ENCODE measurements around the gene NRP2. TPM values are rescaled to one million over a fixed set of nuclear protein-coding genes. Genes with fewer than 3 reads are reported as not detected.

The NRP2 gene
- total RNA-seq, 4 donors from 2014 or later = 195 to 440 (median 314) TPM

DNA sequence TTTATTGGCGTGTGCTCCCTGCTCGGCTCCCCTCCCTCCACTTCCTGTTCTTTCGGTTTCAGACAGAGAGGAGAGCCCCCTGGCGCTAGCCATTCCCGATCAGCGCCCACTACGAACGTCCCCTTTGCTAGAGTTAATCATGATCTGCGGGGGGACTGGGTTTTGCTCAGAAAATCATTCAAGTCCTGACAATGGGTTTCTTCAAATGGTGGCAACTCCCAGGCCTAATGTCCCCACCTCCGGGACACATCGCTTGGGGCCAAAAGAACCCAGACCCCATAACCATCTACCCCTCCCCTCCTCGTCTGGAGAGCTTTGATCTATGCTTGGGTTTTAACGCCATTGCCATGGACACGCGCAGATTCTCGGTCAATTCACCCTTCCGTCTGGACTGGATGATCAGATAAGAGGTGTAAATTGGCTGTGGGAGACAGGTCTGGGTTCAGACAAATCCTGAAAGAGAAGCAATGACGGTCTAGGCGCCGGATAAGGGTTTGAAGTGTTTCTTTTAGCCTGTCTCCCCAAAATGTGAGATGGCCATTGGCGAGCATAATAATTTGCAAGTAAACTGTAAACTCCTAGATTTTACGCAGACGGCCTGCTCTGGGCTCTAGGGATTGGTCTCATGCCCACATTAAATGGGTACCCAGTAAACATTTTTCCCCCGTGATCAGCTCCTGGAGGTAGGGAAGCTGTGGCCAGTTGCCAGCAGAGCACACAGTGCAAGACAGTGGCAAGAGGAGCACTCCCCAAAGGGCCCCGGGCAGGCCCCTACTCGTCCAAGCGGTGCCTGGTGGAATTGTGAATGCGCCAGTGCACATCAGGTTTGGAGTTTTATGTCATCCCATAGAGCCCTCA lies 4.7 kb downstream of the NRP2 start:
- intact Hi-C loops (cut with DNase I) = loop anchor here (5.0 kb wide), 1 partner anchor 200 kb away; no protein-coding TSS in a partner anchor
- peaks cover 34 to 71% (median 65%) of the 10 kb centered on the region in 4 donors for H3K4me1 ChIP-seq

DNA sequence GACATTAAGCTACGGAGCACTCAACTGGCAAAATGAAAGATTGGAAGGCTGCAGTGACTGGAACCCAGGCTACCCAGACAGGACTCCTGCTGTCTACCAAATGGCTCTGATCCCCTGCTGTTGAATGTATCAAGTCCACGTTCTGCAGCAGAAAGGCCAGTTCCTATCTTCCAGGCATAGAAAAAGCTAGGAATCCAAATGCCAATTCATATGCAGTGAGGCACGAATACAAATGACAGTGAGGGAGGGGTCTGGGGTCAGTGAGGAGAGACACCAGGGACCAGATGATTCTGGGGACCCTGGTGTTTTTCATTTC lies 5.3 kb downstream of the NRP2 start:
- no peak for TF ChIP-seq POLR2A (IDR thresholded peaks at IDR 0.05; ENCODE audit: low read depth)
- TF ChIP-seq POLR2AphosphoS5 (IDR thresholded peaks at IDR 0.05) = no peak
- TF ChIP-seq, protein P1, sequence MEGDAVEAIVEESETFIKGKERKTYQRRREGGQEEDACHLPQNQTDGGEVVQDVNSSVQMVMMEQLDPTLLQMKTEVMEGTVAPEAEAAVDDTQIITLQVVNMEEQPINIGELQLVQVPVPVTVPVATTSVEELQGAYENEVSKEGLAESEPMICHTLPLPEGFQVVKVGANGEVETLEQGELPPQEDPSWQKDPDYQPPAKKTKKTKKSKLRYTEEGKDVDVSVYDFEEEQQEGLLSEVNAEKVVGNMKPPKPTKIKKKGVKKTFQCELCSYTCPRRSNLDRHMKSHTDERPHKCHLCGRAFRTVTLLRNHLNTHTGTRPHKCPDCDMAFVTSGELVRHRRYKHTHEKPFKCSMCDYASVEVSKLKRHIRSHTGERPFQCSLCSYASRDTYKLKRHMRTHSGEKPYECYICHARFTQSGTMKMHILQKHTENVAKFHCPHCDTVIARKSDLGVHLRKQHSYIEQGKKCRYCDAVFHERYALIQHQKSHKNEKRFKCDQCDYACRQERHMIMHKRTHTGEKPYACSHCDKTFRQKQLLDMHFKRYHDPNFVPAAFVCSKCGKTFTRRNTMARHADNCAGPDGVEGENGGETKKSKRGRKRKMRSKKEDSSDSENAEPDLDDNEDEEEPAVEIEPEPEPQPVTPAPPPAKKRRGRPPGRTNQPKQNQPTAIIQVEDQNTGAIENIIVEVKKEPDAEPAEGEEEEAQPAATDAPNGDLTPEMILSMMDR (IDR thresholded peaks at IDR 0.05) = no peak
- no peak for TF ChIP-seq EP300 (IDR thresholded peaks at IDR 0.05)
- peaks cover 30 to 75% (median 70%) of the 10 kb centered on the region in 4 donors for H3K4me1 ChIP-seq
- H3K36me3 ChIP-seq = peaks cover 0 to 7% (median 2%) of the 10 kb centered on the region in 4 donors
- H3K9me3 ChIP-seq = no peaks in the 10 kb centered on the region
- H3K4me3 ChIP-seq = peak overlapping the region; percentile 76 to 95 (median 80)
- intact Hi-C loops (cut with DNase I) = loop anchor here (5.0 kb wide), 1 partner anchor 200 kb away; no protein-coding TSS in a partner anchor
- no peak for DNase-seq (ENCODE audit: extremely low spot score)
- H3K27ac ChIP-seq (replicated peaks in 1 of 4) = peak overlapping the region; percentile 92 to 98 (median 96)
- 44% methylated on average over 3 of the region's 3 CpGs for WGBS
- no peaks in the 10 kb centered on the region for H3K27me3 ChIP-seq

More for the DNA sequence above, 4.7 kb downstream of the NRP2 start:
- whole genome bisulfite sequencing = 41% methylated on average over 28 of the region's 28 CpGs
- no peaks in the 10 kb centered on the region for H3K9me3 ChIP-seq
- TF ChIP-seq POLR2A (IDR thresholded peaks at IDR 0.05; ENCODE audit: low read depth) (no peak), EP300 (IDR thresholded peaks at IDR 0.05) (no peak), POLR2AphosphoS5 (IDR thresholded peaks at IDR 0.05) (no peak)
- H3K27ac ChIP-seq (replicated peaks in 1 of 4) = peak overlapping the region; percentile 92 to 98 (median 96)
- H3K27me3 ChIP-seq = no peaks in the 10 kb centered on the region
- peak; percentile 90 for DNase-seq (ENCODE audit: extremely low spot score)
- peak overlapping the region; percentile 76 to 95 (median 80) for H3K4me3 ChIP-seq
- H3K36me3 ChIP-seq = peaks cover 0 to 7% (median 2%) of the 10 kb centered on the region in 4 donors

DNA sequence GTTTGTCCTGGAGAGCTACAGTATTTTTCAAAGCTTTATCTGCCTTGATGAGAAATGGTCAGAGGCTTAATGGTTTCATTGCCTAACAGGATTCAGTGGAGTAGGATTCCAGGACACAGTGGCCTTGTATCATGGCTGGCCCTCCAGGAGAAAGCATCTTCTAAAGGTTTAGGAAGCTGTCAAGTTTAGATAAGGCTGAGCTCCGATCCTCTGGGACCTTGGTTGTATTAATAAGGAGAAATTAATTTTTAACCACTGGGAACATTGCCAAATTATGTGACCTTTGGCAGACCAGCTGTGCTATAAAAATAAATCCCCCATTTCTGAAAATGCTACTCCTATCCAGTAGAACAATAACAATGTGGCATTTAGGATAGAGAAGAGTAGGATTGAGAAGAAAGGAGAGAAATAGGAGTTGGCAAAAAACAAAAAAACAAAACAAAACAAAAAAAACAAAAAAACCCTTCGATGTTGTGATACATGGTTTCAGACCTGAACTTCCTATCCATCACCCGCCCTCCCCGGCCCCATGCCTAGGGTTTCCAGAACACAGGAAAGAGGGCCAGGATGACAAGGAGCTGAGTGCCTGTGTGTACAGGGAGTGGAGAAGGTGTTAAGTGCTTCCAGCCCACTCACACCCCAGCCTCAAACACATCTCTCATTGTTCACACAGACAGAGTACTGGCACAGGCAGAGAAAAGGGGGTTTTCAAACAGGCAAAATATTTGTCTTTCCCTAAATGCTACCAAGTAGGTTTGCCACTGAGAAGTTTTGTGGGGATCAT lies 6.3 kb downstream of the NRP2 start:
- TF ChIP-seq EP300 (IDR thresholded peaks at IDR 0.05) (no peak), POLR2A (IDR thresholded peaks at IDR 0.05; ENCODE audit: low read depth) (no peak), POLR2AphosphoS5 (IDR thresholded peaks at IDR 0.05) (peak; percentile 26 to 34)
- TF ChIP-seq, protein P1 (IDR thresholded peaks at IDR 0.05) = no peak
- peak; percentile 86 for DNase-seq (ENCODE audit: extremely low spot score)

DNA sequence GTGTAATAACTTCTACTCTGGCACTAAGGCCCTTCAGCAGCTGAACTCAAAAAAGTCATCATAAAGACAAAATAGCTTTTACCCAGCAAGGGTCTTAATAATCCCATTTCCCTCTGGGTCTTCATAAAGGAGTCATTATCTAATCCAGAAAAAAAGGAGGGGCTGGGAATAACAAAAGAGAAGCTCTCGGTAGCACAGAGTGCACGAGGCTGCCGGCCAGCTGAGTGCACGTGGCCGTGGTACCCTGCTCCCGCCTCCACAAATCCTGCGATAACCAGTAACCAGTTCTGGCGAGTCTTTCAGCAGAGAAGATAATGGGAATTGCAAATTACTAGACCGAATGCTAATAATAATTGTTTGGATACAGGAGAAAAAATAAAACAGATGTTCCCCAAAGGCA lies 7.5 kb downstream of the NRP2 start:
- whole genome bisulfite sequencing = 48% methylated on average over 9 of the region's 9 CpGs
- H3K27ac ChIP-seq (replicated peaks in 1 of 4) = peak overlapping the region; percentile 92 to 98 (median 96)
- intact Hi-C loops (cut with DNase I) = loop anchor here (5.0 kb wide), 1 partner anchor 197 kb away; no protein-coding TSS in a partner anchor

More for the DNA sequence above, 6.3 kb downstream of the NRP2 start:
- Histone ChIP-seq H3K27ac (replicated peaks in 1 of 4) (peak overlapping the region; percentile 92 to 98 (median 96)), H3K4me3 (peak overlapping the region; percentile 76 to 95 (median 80)), H3K4me1 (peaks cover 30 to 85% (median 80%) of the 10 kb centered on the region in 4 donors), H3K9me3 (no peaks in the 10 kb centered on the region), H3K27me3 (no peaks in the 10 kb centered on the region), H3K36me3 (peaks cover 0 to 7% (median 2%) of the 10 kb centered on the region in 4 donors)
- intact Hi-C loops (cut with DNase I) = loop anchor here (5.0 kb wide), 1 partner anchor 199 kb away; no protein-coding TSS in a partner anchor
- 39% methylated on average over 4 of the region's 4 CpGs for WGBS

More for the DNA sequence above, 7.5 kb downstream of the NRP2 start:
- Histone ChIP-seq H3K36me3 (peaks cover 0 to 7% (median 2%) of the 10 kb centered on the region in 4 donors), H3K27me3 (no peaks in the 10 kb centered on the region), H3K4me1 (peaks cover 24 to 94% (median 90%) of the 10 kb centered on the region in 4 donors), H3K4me3 (peak overlapping the region in 3 of 4 donors; percentile 76 to 95 (median 83)), H3K9me3 (no peaks in the 10 kb centered on the region)
- DNase-seq (ENCODE audit: extremely low spot score) = peak; percentile 42
- TF ChIP-seq, protein P1 (IDR thresholded peaks at IDR 0.05) = no peak
- TF ChIP-seq EP300 (IDR thresholded peaks at IDR 0.05) (no peak), POLR2AphosphoS5 (IDR thresholded peaks at IDR 0.05) (no peak), POLR2A (IDR thresholded peaks at IDR 0.05; ENCODE audit: low read depth) (no peak)

Measured in esophagus muscularis mucosa (tissue), 4 donors.